ENCODE data around the gene PEX5L.
A peak's percentile ranks its signal among the peaks of the same experiment; 100 is the strongest.
"Not testable (repeated sequence)": the region's sequence is repeated elsewhere in the genome, so short reads cannot be mapped to it uniquely, and the experiment has no call there.

The PEX5L gene

GRCh38 chr3:179826247-179826637 is 210.5 kb downstream of the PEX5L start:
- DNase-seq, result no peak

GRCh38 chr3:179825527-179826246 is 211.1 kb downstream of the PEX5L start:
- DNase-seq, result no peak

- DNase-seq, result no peak
Measured at GRCh38 chr3:179822296-179822695, 214.4 kb downstream of the PEX5L start.

- DNase-seq, result no peak
Measured at GRCh38 chr3:179819379-179819778, 217.4 kb downstream of the PEX5L start.

GRCh38 chr3:179812096-179812382 is 224.7 kb downstream of the PEX5L start:
- DNase-seq, result no peak

- DNase-seq, result no peak
Measured at GRCh38 chr3:179811321-179812095, 225.2 kb downstream of the PEX5L start.

GRCh38 chr3:179809639-179810038 is 227.1 kb downstream of the PEX5L start:
- DNase-seq, result no peak

- DNase-seq, result no peak
Measured at GRCh38 chr3:179807588-179807987, 229.1 kb downstream of the PEX5L start.

- no peak for DNase-seq
Measured at GRCh38 chr3:179806177-179806576, 230.6 kb downstream of the PEX5L start.

- no peak for DNase-seq
Measured at GRCh38 chr3:179801856-179802255, 234.9 kb downstream of the PEX5L start.

GRCh38 chr3:179801263-179801662 is 235.5 kb downstream of the PEX5L start:
- DNase-seq, result no peak

GRCh38 chr3:179797192-179797591 is 239.5 kb downstream of the PEX5L start:
- DNase-seq, result no peak

GRCh38 chr3:179796421-179796820 is 240.3 kb downstream of the PEX5L start:
- no peak for DNase-seq

GRCh38 chr3:179794355-179794754 is 242.4 kb downstream of the PEX5L start:
- no peak for DNase-seq

GRCh38 chr3:179791793-179792192 is 244.9 kb downstream of the PEX5L start:
- no peak for DNase-seq

- DNase-seq, result no peak
Measured at GRCh38 chr3:179788996-179789395, 247.7 kb downstream of the PEX5L start.

GRCh38 chr3:179782841-179783240 is 253.9 kb downstream of the PEX5L start:
- DNase-seq, result not testable (repeated sequence)

GRCh38 chr3:179775416-179776122 is 261.2 kb downstream of the PEX5L start:
- DNase-seq, result no peak

- no peak for DNase-seq
Measured at GRCh38 chr3:179772297-179772696, 264.4 kb downstream of the PEX5L start.

- no peak for DNase-seq
Measured at GRCh38 chr3:179771797-179772196, 264.9 kb downstream of the PEX5L start.

- no peak for DNase-seq
Measured at GRCh38 chr3:179769411-179770247, 267.1 kb downstream of the PEX5L start.

GRCh38 chr3:179768080-179768479 is 268.7 kb downstream of the PEX5L start:
- DNase-seq, result peak; percentile 30

All from DMS79 treated with DMSO at 0.1 percent for 48 hours (cell line).